GM23338 (cell line): ENCODE results near the gene DLGAP4. TPM values are rescaled to one million over a fixed set of nuclear protein-coding genes. Genes with fewer than 3 reads are reported as not detected.

Experiments used
- ATAC-seq: fragments of 200-7000 bp; cut with Tn5 transposase; 3 replicates; pipeline ENCODE4 v1.9.1; 2020
- DNase-seq: peaks from one replicate; pipeline ENCODE4 v3.0.0-alpha.2; 2015; ENCODE audit warnings: low spot score
- H2AFZ ChIP-seq: fragments of 200-600 bp; sonication (generic); 2 replicates; pipeline ENCODE4 v1.8.0; 2016; ENCODE audit warnings: antibody characterized with exemption, mild to moderate bottlenecking, moderate library complexity
- H3F3A ChIP-seq: fragments of 200-600 bp; sonication (generic); replicated peaks from 2 replicates; pipeline ENCODE4 v1.8.0; 2017; ENCODE audit warnings: antibody characterized with exemption, mixed run types, low read depth
- H3K27ac ChIP-seq: fragments of 200-600 bp; sonication (generic); 2 replicates; pipeline ENCODE4 v1.6.1; 2016; ENCODE audit warnings: low read depth
- H3K27me3 ChIP-seq: fragments of 200-600 bp; sonication (generic); 2 replicates; pipeline ENCODE4 v1.8.0; 2016; ENCODE audit warnings: mild to moderate bottlenecking, mixed run types, moderate library complexity; ENCODE audit not compliant: insufficient read depth
- H3K36me3 ChIP-seq: fragments of 200-600 bp; sonication (generic); 2 replicates; pipeline ENCODE4 v1.8.0; 2016; ENCODE audit warnings: mild to moderate bottlenecking; ENCODE audit not compliant: insufficient read depth
- H3K4me1 ChIP-seq: fragments of 200-600 bp; sonication (generic); 2 replicates; pipeline ENCODE4 v1.8.0; 2016; ENCODE audit warnings: mild to moderate bottlenecking, moderate library complexity; ENCODE audit not compliant: insufficient read depth
- H3K4me2 ChIP-seq: fragments of 200-600 bp; sonication (generic); 2 replicates; pipeline ENCODE4 v1.7.1; 2017; ENCODE audit warnings: mixed run types
- H3K4me3 ChIP-seq: fragments of 200-600 bp; sonication (generic); 2 replicates; pipeline ENCODE4 v1.6.1; 2016; ENCODE audit warnings: mixed run types
- H3K79me2 ChIP-seq: fragments of 200-600 bp; sonication (generic); replicated peaks from 2 replicates; pipeline ENCODE4 v1.8.0; 2017; ENCODE audit warnings: mild to moderate bottlenecking; ENCODE audit not compliant: insufficient read depth
- H3K9me2 ChIP-seq: fragments of 200-600 bp; sonication (generic); 2 replicates; pipeline ENCODE4 v1.8.0; 2017; ENCODE audit not compliant: insufficient read depth
- H4K20me1 ChIP-seq: fragments of 200-600 bp; sonication (generic); replicated peaks from 2 replicates; pipeline ENCODE4 v1.8.0; 2017; ENCODE audit warnings: mild to moderate bottlenecking; ENCODE audit not compliant: insufficient read depth
- H3K27ac Mint-ChIP-seq: 2 replicates; pipeline ENCODE4 v1.8.0; 2020; ENCODE audit warnings: inconsistent platforms, mild to moderate bottlenecking, moderate library complexity, mixed read lengths
- H3K27me3 Mint-ChIP-seq: 3 replicates; pipeline ENCODE4 v1.8.0; 2022; ENCODE audit warnings: low read depth, mild to moderate bottlenecking, moderate library complexity, mixed read lengths, inconsistent platforms; ENCODE audit not compliant: insufficient read depth, poor library complexity
- H3K36me3 Mint-ChIP-seq: 3 replicates; pipeline ENCODE4 v1.8.0; 2021; ENCODE audit warnings: low read depth, mild to moderate bottlenecking, inconsistent platforms, moderate library complexity, mixed read lengths
- H3K4me1 Mint-ChIP-seq: 3 replicates; pipeline ENCODE4 v1.8.0; 2020; ENCODE audit warnings: mild to moderate bottlenecking, inconsistent platforms, mixed read lengths
- H3K4me3 Mint-ChIP-seq: 3 replicates; pipeline ENCODE4 v1.8.0; 2021; ENCODE audit warnings: moderate library complexity, mild to moderate bottlenecking, inconsistent platforms, mixed read lengths
- H3K9me3 Mint-ChIP-seq: 3 replicates; pipeline ENCODE4 v1.8.0; 2020; ENCODE audit warnings: moderate library complexity, mild to moderate bottlenecking, inconsistent platforms, mixed read lengths
- CREB1 ChIP-seq: fragments of 250-450 bp; sonication (Bioruptor Pico); IDR thresholded peaks from 2 replicates; pipeline ENCODE4 v1.5.0; 2020; ENCODE audit warnings: low read depth, mild to moderate bottlenecking, moderate library complexity
- ETS1 ChIP-seq: IDR thresholded peaks from 2 replicates; pipeline ENCODE4 v1.6.1; 2016; ENCODE audit warnings: antibody characterized with exemption
- JUNB ChIP-seq: IDR thresholded peaks from one replicate; pipeline ENCODE4 v1.6.1; 2016; ENCODE audit warnings: antibody characterized with exemption; ENCODE audit not compliant: unreplicated experiment
- POLR2AphosphoS5 ChIP-seq: IDR thresholded peaks from 2 replicates; pipeline ENCODE4 v1.6.1; 2016; ENCODE audit warnings: antibody characterized with exemption, low read depth
- REST ChIP-seq: IDR thresholded peaks from one replicate; pipeline ENCODE4 v1.6.1; 2018; ENCODE audit warnings: antibody characterized with exemption; ENCODE audit not compliant: unreplicated experiment
- ZNF114 ChIP-seq: fragments of 250-450 bp; sonication (Bioruptor Pico); IDR thresholded peaks from 2 replicates; pipeline ENCODE4 v1.5.0; 2020; ENCODE audit warnings: mild to moderate bottlenecking, moderate library complexity
- ZNF462 ChIP-seq: fragments of 250-450 bp; sonication (Bioruptor Pico); IDR thresholded peaks from 2 replicates; pipeline ENCODE4 v1.5.0; 2020; ENCODE audit warnings: mild to moderate bottlenecking, moderate library complexity
- polyA plus RNA-seq: library from polyadenylated mRNA; unstranded; fragments of >200 nt; fragmentation: Nextera tagmentation; extraction: Ambion mirVana; gene quantifications from 2 replicates; pipeline ENCODE4 v1.2.1, GENCODE V29; 2016
- total RNA-seq: library from RNA; depleted of rRNA; stranded (reverse); fragments of >200 nt; shearing (Covaris generic); gene quantifications from 2 replicates; pipeline ENCODE4 v1.2.3, GENCODE V29; 2014

Gene DLGAP4
- total and polyA plus RNA-seq, 2 experiments from 2014 or later = 46.1 to 52.2 TPM

- no peak for TF ChIP-seq ZNF462 (CRISPR knock-in tag)
- TF ChIP-seq JUNB = no peak
- no peak for TF ChIP-seq CREB1 (CRISPR knock-in tag)
- TF ChIP-seq ETS1 = no peak
Measured at GRCh38 chr20:36493051-36493800, 187.1 kb downstream of the DLGAP4 start (continued).

- H3K9me2 ChIP-seq = no peaks in the 10 kb centered on the region
- Mint-ChIP-seq H3K9me3 (no peaks in the 10 kb centered on the region), H3K4me3 (no peak overlapping the region), H3K4me1 (peaks cover 12% of the 10 kb centered on the region), H3K36me3 (peaks cover 16% of the 10 kb centered on the region), H3K27ac (no peak overlapping the region), H3K27me3 (peaks cover 8% of the 10 kb centered on the region)
- no peak for DNase-seq
- peaks cover 5% of the 10 kb centered on the region for H3K4me1 ChIP-seq
- no peaks in the 10 kb centered on the region for H3K27me3 ChIP-seq
- no peak overlapping the region for H2AFZ ChIP-seq
- H3K4me2 ChIP-seq = no peak overlapping the region
- peaks cover 23% of the 10 kb centered on the region for H3K79me2 ChIP-seq
- no peak for ATAC-seq
- peaks cover 24% of the 10 kb centered on the region for H4K20me1 ChIP-seq
- no peak overlapping the region for H3K27ac ChIP-seq
- no peaks in the 10 kb centered on the region for H3K36me3 ChIP-seq
- H3F3A ChIP-seq = no peaks in the 10 kb centered on the region
- no peak overlapping the region for H3K4me3 ChIP-seq
- TF ChIP-seq POLR2AphosphoS5 (no peak), ZNF114 (CRISPR knock-in tag) (no peak), REST (no peak)
Measured at GRCh38 chr20:36493801-36494114, 187.6 kb downstream of the DLGAP4 start.
